K562 (cell line): ENCODE measurements around the gene ATMIN.

Source experiments
- CTCF ChIP-seq, 3 experiments: IDR thresholded peaks in 2 of 3; conservative IDR thresholded peaks in 1 of 3; 2 replicates each; pipeline ENCODE4 v1.5.1; 2011 to 2012; ENCODE audit warnings: low read length in 3 of 3, mild to moderate bottlenecking in 3 of 3, control low read depth in 2 of 3, improper control_type of control experiment in 1 of 3, inconsistent platforms in 1 of 3, low read depth in 1 of 3, mixed read lengths in 1 of 3, moderate library complexity in 1 of 3; ENCODE audit not compliant: insufficient read depth in 2 of 3
- DPF2 ChIP-seq: fragments of 450-650 bp; IDR thresholded peaks from 2 replicates; pipeline ENCODE4 v1.6.1; 2016
- FOS ChIP-seq: IDR thresholded peaks from 3 replicates; pipeline ENCODE4 v1.6.1; 2011; ENCODE audit not compliant: insufficient read length; ENCODE audit errors: extremely low read depth
- HMG20A ChIP-seq: fragments of 450-650 bp; formaldehyde crosslinking; conservative IDR thresholded peaks from 2 replicates; pipeline ENCODE4 v1.4.0; 2020; ENCODE audit warnings: mild to moderate bottlenecking, mixed read lengths
- HNRNPL ChIP-seq: fragments of 200-400 bp; formaldehyde crosslinking; IDR thresholded peaks from 2 replicates; pipeline ENCODE4 v1.6.1; 2017; ENCODE audit warnings: low read depth, mild to moderate bottlenecking, low read length
- HOMEZ ChIP-seq: fragments of 250-450 bp; sonication (Bioruptor Pico); IDR thresholded peaks from 2 replicates; pipeline ENCODE4 v1.4.0; 2020; ENCODE audit warnings: mild to moderate bottlenecking, moderate library complexity
- KLF6 ChIP-seq: fragments of 250-450 bp; sonication (Bioruptor Pico); IDR thresholded peaks from 2 replicates; pipeline ENCODE4 v1.4.0; 2020; ENCODE audit warnings: mild to moderate bottlenecking, moderate library complexity, borderline replicate concordance
- NR2C1 ChIP-seq, 2 experiments: fragments of 450-650 bp; IDR thresholded peaks; 2 replicates each; pipeline ENCODE4 v1.6.1; 2017; ENCODE audit warnings: mild to moderate bottlenecking in 2 of 2, antibody characterized with exemption in 1 of 2, inconsistent platforms in 1 of 2, missing compliant biosample characterization in 1 of 2, missing genetic modification characterization in 1 of 2
- NRF1 ChIP-seq, 2 experiments: fragments of 450-650 bp; IDR thresholded peaks in 1 of 2; conservative IDR thresholded peaks in 1 of 2; 2 replicates each; pipeline ENCODE4 v1.6.1; 2014; ENCODE audit warnings: mild to moderate bottlenecking in 2 of 2
- RAD21 ChIP-seq, 2 experiments: fragments of 250-450 bp in 1 of 2; fragments of 450-650 bp in 1 of 2; sonication (Bioruptor Pico) in 1 of 2; formaldehyde crosslinking in 1 of 2; IDR thresholded peaks in 1 of 2; conservative IDR thresholded peaks in 1 of 2; 2 replicates each; pipeline versions ENCODE4 v1.4.0 to v1.8.0; 2020 to 2022; ENCODE audit warnings: mild to moderate bottlenecking in 2 of 2, moderate library complexity in 1 of 2
- ZNF184 ChIP-seq: sonication (generic); formaldehyde crosslinking; IDR thresholded peaks from 2 replicates; pipeline ENCODE4 v1.5.0; 2020; ENCODE audit warnings: missing genetic modification reagents
- ZNF507 ChIP-seq: conservative IDR thresholded peaks from 2 replicates; pipeline ENCODE4 v1.6.1; 2017; ENCODE audit warnings: missing genetic modification characterization, missing compliant biosample characterization

- TF ChIP-seq KLF6 (CRISPR knock-in tag) (no peak), FOS (no peak), HMG20A (CRISPR knock-in tag) (no peak), NR2C1 (IDR thresholded peaks at IDR 0.05) (no peak), NR2C1 (tag; IDR thresholded peaks at IDR 0.05) (no peak), RAD21 (CRISPR knock-in tag; conservative IDR thresholded peaks at IDR 0.05 in 1 of 2, IDR thresholded peaks at IDR 0.05 in 1 of 2) (no peak), NRF1 (conservative IDR thresholded peaks at IDR 0.05 in 1 of 2, IDR thresholded peaks at IDR 0.05 in 1 of 2) (no peak), ZNF184 (CRISPR knock-in tag) (no peak), HOMEZ (CRISPR knock-in tag) (no peak), HNRNPL (no peak), CTCF (IDR thresholded peaks at IDR 0.05 in 2 of 3, conservative IDR thresholded peaks at IDR 0.05 in 1 of 3; ENCODE audit: insufficient read depth in 2 of 3, low read depth in 1 of 3, low read length in 3 of 3) (no peak), DPF2 (no peak), ZNF507 (tag) (no peak)
Measured at GRCh38 chr16:81060576-81061306, 25.1 kb downstream of the ATMIN start.
